BJ (cell line): ENCODE measurements around the gene SREBF1. TPM values are rescaled to one million over a fixed set of nuclear protein-coding genes. Genes with fewer than 3 reads are reported as not detected.

Experiments
- CTCF ChIA-PET: fragments of 350-600 bp; formaldehyde crosslinking; extraction: SDS; loops from one replicate; lab custom pipeline; 2021; ENCODE audit warnings: antibody characterized with exemption, inconsistent platforms; lab: Yijun Ruan, JAX
- POLR2A ChIA-PET: fragments of 300-600 bp; sonication (Branson Sonifier 250); formaldehyde crosslinking; extraction: SDS; loops from one replicate; lab custom pipeline; 2021; ENCODE audit warnings: antibody characterized with exemption; lab: Charles Lee
- DNase-seq: peaks from one replicate; pipeline ENCODE4 v3.0.0-alpha.2; 2011; ENCODE audit warnings: low read depth
- H3K27me3 ChIP-seq: 2 replicates; pipeline ENCODE4 v1.6.0; 2011; ENCODE audit warnings: low read length; ENCODE audit not compliant: control insufficient read depth, insufficient read depth
- H3K36me3 ChIP-seq: 2 replicates; pipeline ENCODE4 v1.5.1; 2011; ENCODE audit warnings: low read length; ENCODE audit not compliant: control insufficient read depth, insufficient read depth
- H3K4me3 ChIP-seq: 2 replicates; pipeline ENCODE4 v1.5.1; 2011; ENCODE audit warnings: low read depth, mild to moderate bottlenecking, control low read depth, low read length
- polyA plus RNA-seq: library from polyadenylated mRNA; depleted of rRNA; stranded (reverse); fragments of >200 nt; gene quantifications from 2 replicates; pipeline ENCODE4 v1.2.3, GENCODE V29; 2011
- TF ChIP-seq, protein P1 (sequence below): IDR thresholded peaks from 2 replicates; pipeline ENCODE4 v1.5.1; 2011; ENCODE audit warnings: low read depth, mild to moderate bottlenecking, control low read depth, inconsistent platforms, low read length, moderate library complexity; ENCODE audit not compliant: insufficient read depth

SREBF1 gene
- polyA plus RNA-seq, 1 experiment: 27.7 TPM

GRCh38 chr17:17848311-17849082 is 11.7 kb upstream of the SREBF1 start:
- DNase-seq: no peak

DNA sequence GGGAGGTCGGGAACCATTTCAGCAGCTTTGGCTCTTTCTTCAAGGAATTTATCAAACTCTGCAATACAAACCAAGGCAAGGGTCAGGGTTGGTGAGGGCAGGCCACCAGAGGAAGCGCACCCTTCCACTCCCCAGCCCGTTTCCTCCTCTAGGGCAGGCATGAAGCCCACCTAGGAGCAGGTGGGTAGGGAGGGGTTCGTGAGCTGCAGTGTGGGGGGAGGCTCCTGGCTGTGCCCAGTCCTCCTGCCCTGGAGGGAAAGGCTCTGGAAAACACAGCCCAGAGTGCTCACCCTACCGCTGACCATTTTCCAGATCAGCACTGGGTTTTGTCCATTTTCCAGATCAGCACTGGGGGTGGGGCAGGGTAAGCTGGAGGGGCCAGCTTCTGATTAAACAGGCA is 10.9 kb upstream of the SREBF1 start:
- Histone ChIP-seq H3K36me3 (peaks cover 2% of the 10 kb centered on the region), H3K27me3 (no peaks in the 10 kb centered on the region), H3K4me3 (no peak overlapping the region)
- TF ChIP-seq, protein P1, sequence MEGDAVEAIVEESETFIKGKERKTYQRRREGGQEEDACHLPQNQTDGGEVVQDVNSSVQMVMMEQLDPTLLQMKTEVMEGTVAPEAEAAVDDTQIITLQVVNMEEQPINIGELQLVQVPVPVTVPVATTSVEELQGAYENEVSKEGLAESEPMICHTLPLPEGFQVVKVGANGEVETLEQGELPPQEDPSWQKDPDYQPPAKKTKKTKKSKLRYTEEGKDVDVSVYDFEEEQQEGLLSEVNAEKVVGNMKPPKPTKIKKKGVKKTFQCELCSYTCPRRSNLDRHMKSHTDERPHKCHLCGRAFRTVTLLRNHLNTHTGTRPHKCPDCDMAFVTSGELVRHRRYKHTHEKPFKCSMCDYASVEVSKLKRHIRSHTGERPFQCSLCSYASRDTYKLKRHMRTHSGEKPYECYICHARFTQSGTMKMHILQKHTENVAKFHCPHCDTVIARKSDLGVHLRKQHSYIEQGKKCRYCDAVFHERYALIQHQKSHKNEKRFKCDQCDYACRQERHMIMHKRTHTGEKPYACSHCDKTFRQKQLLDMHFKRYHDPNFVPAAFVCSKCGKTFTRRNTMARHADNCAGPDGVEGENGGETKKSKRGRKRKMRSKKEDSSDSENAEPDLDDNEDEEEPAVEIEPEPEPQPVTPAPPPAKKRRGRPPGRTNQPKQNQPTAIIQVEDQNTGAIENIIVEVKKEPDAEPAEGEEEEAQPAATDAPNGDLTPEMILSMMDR: no peak
- DNase-seq: no peak
- ChIA-PET POLR2A (no interaction called here), CTCF (interaction anchor here (1.2 to 2.0 kb wide), 4 partner anchors 10 to 168 kb away, joined by 3 to 5 read pairs (median 4); no protein-coding TSS in a partner anchor)

More at GRCh38 chr17:17848311-17849082, 11.7 kb upstream of the SREBF1 start:
- Histone ChIP-seq H3K36me3 (peaks cover 2% of the 10 kb centered on the region), H3K4me3 (no peak overlapping the region), H3K27me3 (no peaks in the 10 kb centered on the region)
- POLR2A ChIA-PET: interaction anchor here (0.6 kb wide), 1 partner anchor 11 kb away, joined by 3 read pairs; no protein-coding TSS in a partner anchor
- CTCF ChIA-PET: interaction anchor here (1.2 to 2.4 kb wide), 6 partner anchors 9 to 168 kb away, joined by 3 to 10 read pairs (median 4); no protein-coding TSS in a partner anchor
- TF ChIP-seq, protein P1: no peak

DNA sequence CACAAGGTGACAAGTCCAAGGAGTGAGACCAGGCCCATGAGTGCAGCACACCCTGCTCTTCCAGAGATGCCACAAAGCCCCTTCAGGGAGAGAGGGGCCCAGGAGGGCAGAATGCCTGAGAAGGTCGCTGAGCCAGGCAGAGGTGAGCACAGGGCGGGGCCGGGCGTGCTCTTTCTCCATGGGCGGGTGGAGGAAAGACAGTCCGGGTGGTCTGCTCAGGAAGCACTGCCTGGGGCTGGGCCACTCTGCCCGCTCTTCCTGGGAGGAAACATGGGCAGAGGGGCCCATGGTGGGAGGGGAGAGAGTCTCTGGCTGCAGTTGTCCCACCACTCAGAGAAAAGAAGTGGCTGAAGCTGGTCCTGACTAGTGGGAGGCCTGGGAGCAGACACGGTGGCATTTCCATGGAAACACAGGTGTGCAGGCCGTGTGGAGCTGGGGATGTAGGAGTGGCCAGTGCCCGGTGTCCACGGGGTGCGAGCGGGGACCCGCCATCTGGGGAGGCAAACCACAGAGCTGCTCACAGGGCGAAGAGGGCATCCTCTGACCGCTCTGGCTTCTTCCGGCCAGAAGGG is 10.4 kb upstream of the SREBF1 start:
- peaks cover 2% of the 10 kb centered on the region for H3K36me3 ChIP-seq
- TF ChIP-seq, protein P1: no peak
- CTCF ChIA-PET: interaction anchor here (1.2 to 2.0 kb wide), 3 partner anchors 12 to 167 kb away, joined by 3 to 5 read pairs (median 3); no protein-coding TSS in a partner anchor
- DNase-seq: no peak
- no peaks in the 10 kb centered on the region for H3K27me3 ChIP-seq
- H3K4me3 ChIP-seq: no peak overlapping the region
- POLR2A ChIA-PET: no interaction called here

DNA sequence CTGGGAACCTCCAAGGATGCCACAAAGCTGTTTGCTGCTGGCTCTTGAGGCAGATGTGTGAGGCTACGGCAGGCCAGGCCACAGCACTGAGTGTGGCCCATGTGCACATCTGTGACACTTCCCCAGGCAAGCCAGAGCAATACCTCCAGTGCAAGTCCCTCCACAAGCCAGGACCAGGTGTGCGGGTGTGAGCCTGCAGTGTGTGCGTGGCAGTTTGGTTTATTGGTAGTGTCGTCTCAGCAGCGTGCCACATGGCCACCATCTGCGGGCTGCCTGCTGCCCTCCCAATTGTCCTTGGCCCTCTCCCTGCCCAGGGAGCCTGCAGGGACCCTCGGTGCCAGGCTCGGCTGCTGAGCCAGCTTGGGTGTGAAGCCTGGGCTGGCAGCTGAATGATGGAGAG is 9.9 kb upstream of the SREBF1 start:
- TF ChIP-seq, protein P1: no peak
- Histone ChIP-seq H3K27me3 (no peaks in the 10 kb centered on the region), H3K4me3 (no peak overlapping the region), H3K36me3 (peaks cover 2% of the 10 kb centered on the region)
- ChIA-PET CTCF (interaction anchor here (2.0 kb wide), 1 partner anchor 14 kb away, joined by 5 read pairs; no protein-coding TSS in a partner anchor), POLR2A (no interaction called here)
- no peak for DNase-seq

- CTCF ChIA-PET: no interaction called here
- DNase-seq: no peak
- Histone ChIP-seq H3K27me3 (no peaks in the 10 kb centered on the region), H3K4me3 (no peak overlapping the region), H3K36me3 (peaks cover 2% of the 10 kb centered on the region)
- TF ChIP-seq, protein P1: no peak
- POLR2A ChIA-PET: no interaction called here
Measured at GRCh38 chr17:17846003-17846402, 9.2 kb upstream of the SREBF1 start.
